Transverse colon (tissue), 4 donors: ENCODE results near the gene CMC1.

Source experiments
- EP300 ChIP-seq: sonication (generic); formaldehyde crosslinking; IDR thresholded peaks from one replicate; pipeline ENCODE4 v1.6.1; 2017; ENCODE audit warnings: antibody characterized with exemption, low read depth
- POLR2A ChIP-seq: fragments of 450-650 bp; IDR thresholded peaks from one replicate; pipeline ENCODE4 v1.6.1; 2016; ENCODE audit warnings: antibody characterized with exemption, mild to moderate bottlenecking, moderate library complexity
- POLR2AphosphoS5 ChIP-seq, 3 donors: sonication (generic); formaldehyde crosslinking; IDR thresholded peaks; one replicate each; pipeline ENCODE4 v1.6.1; 2016; ENCODE audit warnings: antibody characterized with exemption in 3 of 3
- TF ChIP-seq, protein P1 (sequence below), 5 experiments: fragments of 200-600 bp in 3 of 5; fragments of 450-650 bp in 2 of 5; sonication (generic) in 3 of 5; IDR thresholded peaks; 1 replicate in 2 of 5; 2 replicates in 3 of 5; pipeline ENCODE4 v1.5.1; 2016 to 2017; ENCODE audit warnings: antibody characterized with exemption in 5 of 5, inconsistent platforms in 3 of 5, mild to moderate bottlenecking in 2 of 5, moderate library complexity in 1 of 5

DNA sequence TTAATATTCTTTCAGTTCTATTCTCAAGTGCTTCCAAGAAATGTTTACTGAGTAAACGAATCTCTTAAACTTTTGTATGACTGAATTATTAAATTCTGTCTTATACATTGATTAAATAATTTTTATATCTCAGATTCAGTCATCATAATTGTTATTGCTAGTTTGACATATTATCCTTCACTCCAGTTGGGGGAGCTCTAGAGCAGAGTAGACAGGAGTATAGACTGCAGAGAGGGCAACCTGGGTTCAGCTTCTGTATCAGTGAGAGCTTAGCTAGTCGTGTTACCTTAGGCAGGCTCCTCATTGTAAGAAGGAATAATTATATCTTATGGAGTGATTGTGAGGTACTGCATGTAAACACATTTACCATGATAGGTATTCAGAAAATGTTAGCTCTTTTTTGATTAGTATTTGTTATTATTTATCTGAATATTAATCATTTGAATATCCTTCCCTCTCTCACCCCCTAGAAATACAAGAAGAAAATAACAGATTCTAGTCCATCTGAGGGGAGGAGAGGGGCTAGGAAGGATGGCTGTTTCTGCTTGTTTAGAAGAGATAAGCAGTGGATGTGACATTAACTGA lies 76.1 kb downstream of the CMC1 start:
- TF ChIP-seq POLR2AphosphoS5 (IDR thresholded peaks at IDR 0.05) (no peak), EP300 (no peak), POLR2A (no peak)
- TF ChIP-seq, protein P1, sequence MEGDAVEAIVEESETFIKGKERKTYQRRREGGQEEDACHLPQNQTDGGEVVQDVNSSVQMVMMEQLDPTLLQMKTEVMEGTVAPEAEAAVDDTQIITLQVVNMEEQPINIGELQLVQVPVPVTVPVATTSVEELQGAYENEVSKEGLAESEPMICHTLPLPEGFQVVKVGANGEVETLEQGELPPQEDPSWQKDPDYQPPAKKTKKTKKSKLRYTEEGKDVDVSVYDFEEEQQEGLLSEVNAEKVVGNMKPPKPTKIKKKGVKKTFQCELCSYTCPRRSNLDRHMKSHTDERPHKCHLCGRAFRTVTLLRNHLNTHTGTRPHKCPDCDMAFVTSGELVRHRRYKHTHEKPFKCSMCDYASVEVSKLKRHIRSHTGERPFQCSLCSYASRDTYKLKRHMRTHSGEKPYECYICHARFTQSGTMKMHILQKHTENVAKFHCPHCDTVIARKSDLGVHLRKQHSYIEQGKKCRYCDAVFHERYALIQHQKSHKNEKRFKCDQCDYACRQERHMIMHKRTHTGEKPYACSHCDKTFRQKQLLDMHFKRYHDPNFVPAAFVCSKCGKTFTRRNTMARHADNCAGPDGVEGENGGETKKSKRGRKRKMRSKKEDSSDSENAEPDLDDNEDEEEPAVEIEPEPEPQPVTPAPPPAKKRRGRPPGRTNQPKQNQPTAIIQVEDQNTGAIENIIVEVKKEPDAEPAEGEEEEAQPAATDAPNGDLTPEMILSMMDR (IDR thresholded peaks at IDR 0.05), result peak; percentile 31 to 51 (median 43)
